Kidney (tissue), 14 donors: ENCODE results near the gene CWC22. TPM values are rescaled to one million over a fixed set of nuclear protein-coding genes. Genes with fewer than 3 reads are reported as not detected.

Source experiments
- DNase-seq, 5 donors: peaks; one replicate each; pipeline ENCODE4 v3.0.0-alpha.2; 2013 to 2020
- FAIRE-seq: peaks from 2 replicates; lab custom pipeline; 2012; peaks lifted over from hg19 to GRCh38; lab: Jason Lieb, UNC
- H3K27ac ChIP-seq, 2 donors: one replicate each; pipeline ENCODE4 v1.7.0; 2013; ENCODE audit warnings: low read depth in 2 of 2, low read length in 2 of 2, inconsistent platforms in 1 of 2
- H3K27me3 ChIP-seq: one replicate; pipeline ENCODE4 v1.7.1; 2013; ENCODE audit warnings: low read length, inconsistent platforms; ENCODE audit not compliant: control insufficient read depth, insufficient read depth
- H3K36me3 ChIP-seq, 3 donors: one replicate each; pipeline versions ENCODE4 v1.7.0 to v1.7.1; 2013; ENCODE audit warnings: low read length in 3 of 3, control low read depth in 1 of 3, inconsistent platforms in 1 of 3; ENCODE audit not compliant: insufficient read depth in 3 of 3, control insufficient read depth in 2 of 3
- H3K4me1 ChIP-seq, 3 donors: one replicate each; pipeline versions ENCODE4 v1.7.0 to v1.7.1; 2013; ENCODE audit warnings: low read length in 3 of 3, inconsistent platforms in 1 of 3, low read depth in 1 of 3; ENCODE audit not compliant: control insufficient read depth in 2 of 3, insufficient read depth in 2 of 3
- H3K4me3 ChIP-seq, 3 donors: one replicate each; pipeline versions ENCODE4 v1.7.0 to v1.8.1; 2013; ENCODE audit warnings: low read length in 3 of 3, control low read depth in 1 of 3, inconsistent platforms in 1 of 3
- H3K9ac ChIP-seq, 3 donors: one replicate each; pipeline versions ENCODE4 v1.7.0 to v1.7.1; 2013; ENCODE audit warnings: low read length in 3 of 3, control low read depth in 1 of 3, inconsistent platforms in 1 of 3
- H3K9me3 ChIP-seq, 3 donors: one replicate each; pipeline versions ENCODE4 v1.7.0 to v1.7.1; 2013; ENCODE audit warnings: low read length in 3 of 3, control low read depth in 1 of 3, inconsistent platforms in 1 of 3; ENCODE audit not compliant: control insufficient read depth in 2 of 3, insufficient read depth in 1 of 3
- intact Hi-C: fragments of 100-400 bp; cut with DNase I; formaldehyde crosslinking; loops from one replicate; pipeline ENCODE4 v1.11.1; 2022
- polyA plus RNA-seq: library from polyadenylated mRNA; stranded (reverse); fragments of 350-450 nt; fragmentation: Illumina TruSeq; extraction: RNeasy Lipid Tissue Mini Kit (QIAGEN cat#74804); gene quantifications from one replicate; pipeline ENCODE4 v1.2.3, GENCODE V29; 2014; ENCODE audit warnings: low read depth, low replicate concordance; ENCODE audit not compliant: insufficient read depth
- total RNA-seq: library from RNA; stranded (reverse); fragmentation: NEBNext Ultra II Directional; extraction: Animal tissue kit (Norgen Biotek cat#: 25700); gene quantifications from one replicate; pipeline ENCODE4 v1.2.1, GENCODE V29; 2021
- TF ChIP-seq, protein P1 (sequence below): IDR thresholded peaks from 3 replicates; pipeline ENCODE4 v1.5.1; 2012; ENCODE audit warnings: mild to moderate bottlenecking, moderate library complexity, borderline replicate concordance; ENCODE audit not compliant: insufficient read depth; ENCODE audit errors: extremely low read depth
- donor health status: control.
- donor health status: control.
- donor health status: control.
- donor health status: control.
- donor health status: control.
- donor health status: DM: yes; HTN: yes; CAD: no.
- donor health status: Normal renal cell carcinoma (clear cell type).

CWC22 gene
- total and polyA plus RNA-seq, 2 donors from 2014 or later = 10.3 to 20.6 TPM

DNA sequence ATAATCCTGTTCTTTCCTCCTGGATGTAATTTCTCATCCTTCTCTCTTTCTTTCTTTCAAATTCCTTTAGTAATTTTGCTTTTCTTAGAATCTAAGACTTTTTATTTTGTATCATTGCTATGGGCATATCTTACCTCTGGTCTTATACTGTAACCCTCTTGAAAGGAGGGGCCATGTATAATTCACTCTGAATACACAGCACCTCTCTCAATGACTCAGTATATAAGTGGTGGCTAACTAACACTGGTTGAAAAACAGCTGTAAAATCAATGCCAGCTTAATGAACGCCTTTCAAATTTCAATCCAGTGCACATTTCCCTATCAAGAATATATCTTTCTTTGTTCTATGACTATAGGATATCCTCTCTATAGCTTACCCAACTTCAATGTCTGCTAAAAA, 53.7 kb downstream of the CWC22 start:
- Histone ChIP-seq H3K4me3 (no peak overlapping the region), H3K4me1 (no peaks in the 10 kb centered on the region), H3K27ac (no peak overlapping the region), H3K27me3 (no peaks in the 10 kb centered on the region), H3K36me3 (peaks cover 4 to 41% (median 17%) of the 10 kb centered on the region in 3 donors), H3K9ac (no peak overlapping the region), H3K9me3 (no peaks in the 10 kb centered on the region)
- TF ChIP-seq, protein P1, sequence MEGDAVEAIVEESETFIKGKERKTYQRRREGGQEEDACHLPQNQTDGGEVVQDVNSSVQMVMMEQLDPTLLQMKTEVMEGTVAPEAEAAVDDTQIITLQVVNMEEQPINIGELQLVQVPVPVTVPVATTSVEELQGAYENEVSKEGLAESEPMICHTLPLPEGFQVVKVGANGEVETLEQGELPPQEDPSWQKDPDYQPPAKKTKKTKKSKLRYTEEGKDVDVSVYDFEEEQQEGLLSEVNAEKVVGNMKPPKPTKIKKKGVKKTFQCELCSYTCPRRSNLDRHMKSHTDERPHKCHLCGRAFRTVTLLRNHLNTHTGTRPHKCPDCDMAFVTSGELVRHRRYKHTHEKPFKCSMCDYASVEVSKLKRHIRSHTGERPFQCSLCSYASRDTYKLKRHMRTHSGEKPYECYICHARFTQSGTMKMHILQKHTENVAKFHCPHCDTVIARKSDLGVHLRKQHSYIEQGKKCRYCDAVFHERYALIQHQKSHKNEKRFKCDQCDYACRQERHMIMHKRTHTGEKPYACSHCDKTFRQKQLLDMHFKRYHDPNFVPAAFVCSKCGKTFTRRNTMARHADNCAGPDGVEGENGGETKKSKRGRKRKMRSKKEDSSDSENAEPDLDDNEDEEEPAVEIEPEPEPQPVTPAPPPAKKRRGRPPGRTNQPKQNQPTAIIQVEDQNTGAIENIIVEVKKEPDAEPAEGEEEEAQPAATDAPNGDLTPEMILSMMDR = no peak
- no peak for DNase-seq
- intact Hi-C loops = no loop called here
- FAIRE-seq = no peak

DNA sequence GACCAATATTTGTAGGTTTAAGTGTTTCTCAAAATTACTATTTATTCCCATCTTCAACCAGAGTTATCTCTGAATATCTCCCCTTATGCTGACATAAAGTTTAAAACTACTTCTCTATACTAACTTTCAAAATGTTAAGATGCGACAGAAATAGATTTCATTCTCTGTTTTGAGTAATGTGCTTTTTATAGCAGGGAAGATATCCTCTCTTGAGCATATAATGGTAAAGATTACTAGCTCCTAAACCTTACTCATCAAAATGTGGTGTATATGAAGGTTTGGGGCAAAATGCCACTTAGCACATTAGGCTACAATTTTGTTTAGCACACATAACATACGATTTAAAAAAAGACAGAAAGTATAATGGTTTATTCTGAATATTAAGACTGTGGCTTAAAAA, 54.4 kb downstream of the CWC22 start:
- Histone ChIP-seq H3K9me3 (no peaks in the 10 kb centered on the region), H3K36me3 (peaks cover 4 to 41% (median 19%) of the 10 kb centered on the region in 3 donors), H3K9ac (no peak overlapping the region), H3K27me3 (no peaks in the 10 kb centered on the region), H3K4me1 (no peaks in the 10 kb centered on the region), H3K27ac (no peak overlapping the region), H3K4me3 (no peak overlapping the region)
- TF ChIP-seq, protein P1 = no peak
- intact Hi-C loops = no loop called here
- no peak for FAIRE-seq
- DNase-seq = no peak

DNA sequence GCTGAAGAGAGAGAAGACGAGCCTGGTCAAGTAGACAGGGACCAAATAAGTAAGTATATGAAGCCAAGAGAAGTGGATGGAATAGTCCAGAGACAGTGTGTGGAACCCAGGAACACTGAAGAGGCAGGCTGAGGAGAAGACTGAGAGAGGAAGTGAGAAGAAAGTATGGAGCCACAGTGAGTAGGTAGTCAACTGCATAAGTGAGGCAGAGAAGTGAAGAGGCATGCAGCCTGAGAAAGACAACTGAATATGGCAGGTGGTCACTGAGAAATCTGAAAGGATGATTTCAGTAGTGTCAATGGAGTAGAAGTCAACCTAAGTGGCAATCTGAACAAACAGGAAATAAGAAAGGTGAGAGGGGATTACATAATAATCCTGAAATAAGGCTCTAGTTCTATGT, 55.4 kb downstream of the CWC22 start:
- DNase-seq = no peak
- TF ChIP-seq, protein P1 = no peak
- no peaks in the 10 kb centered on the region for H3K9me3 ChIP-seq
- intact Hi-C loops = no loop called here
- H3K4me3 ChIP-seq = no peak overlapping the region
- no peaks in the 10 kb centered on the region for H3K4me1 ChIP-seq
- no peak overlapping the region for H3K27ac ChIP-seq
- no peak for FAIRE-seq
- H3K9ac ChIP-seq = no peak overlapping the region
- peaks cover 4 to 41% (median 20%) of the 10 kb centered on the region in 3 donors for H3K36me3 ChIP-seq
- H3K27me3 ChIP-seq = no peaks in the 10 kb centered on the region

DNA sequence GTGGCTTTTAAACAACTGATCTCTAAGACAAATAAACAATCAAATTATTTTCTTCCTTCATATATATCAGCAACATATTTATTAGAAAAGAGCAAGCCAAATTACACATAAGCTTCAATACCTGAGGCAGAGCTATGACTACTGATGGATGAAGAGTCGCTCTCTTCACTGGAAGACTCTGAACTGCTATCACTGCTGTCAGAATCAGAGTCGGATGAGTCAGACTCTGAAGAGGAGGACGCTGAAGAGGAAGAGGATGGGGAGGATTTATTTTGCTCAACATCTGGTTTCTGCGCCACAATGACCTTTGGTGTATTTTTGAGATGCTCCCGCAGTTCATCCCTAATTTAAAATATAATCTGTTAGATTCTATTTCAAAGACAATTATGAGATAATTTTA, 56.7 kb downstream of the CWC22 start:
- intact Hi-C loops = no loop called here
- Histone ChIP-seq H3K9me3 (no peaks in the 10 kb centered on the region), H3K9ac (no peak overlapping the region), H3K36me3 (peaks cover 4 to 42% (median 20%) of the 10 kb centered on the region in 3 donors), H3K27ac (no peak overlapping the region), H3K27me3 (no peaks in the 10 kb centered on the region), H3K4me1 (no peaks in the 10 kb centered on the region), H3K4me3 (no peak overlapping the region)
- FAIRE-seq (no peak), DNase-seq (no peak)
- TF ChIP-seq, protein P1 = no peak
